H54 (cell line): ENCODE measurements around the gene TMEM156.
A peak's percentile ranks its signal among the peaks of the same experiment; 100 is the strongest.
"Not testable (repeated sequence)": the region's sequence is repeated elsewhere in the genome, so short reads cannot be mapped to it uniquely, and the experiment has no call there.

Source experiments
- DNase-seq: peaks from one replicate; pipeline ENCODE4 v3.0.0; 2011; ENCODE audit warnings: low spot score, mixed read lengths; ENCODE audit not compliant: insufficient read length
- FAIRE-seq: peaks from 3 replicates; lab custom pipeline; 2011; peaks lifted over from hg19 to GRCh38; lab: Jason Lieb, UNC
- POLR2A ChIP-seq: IDR thresholded peaks from 2 replicates; pipeline ENCODE4 v1.6.1; 2011; ENCODE audit warnings: low read depth, mild to moderate bottlenecking, low read length

Gene TMEM156

DNA sequence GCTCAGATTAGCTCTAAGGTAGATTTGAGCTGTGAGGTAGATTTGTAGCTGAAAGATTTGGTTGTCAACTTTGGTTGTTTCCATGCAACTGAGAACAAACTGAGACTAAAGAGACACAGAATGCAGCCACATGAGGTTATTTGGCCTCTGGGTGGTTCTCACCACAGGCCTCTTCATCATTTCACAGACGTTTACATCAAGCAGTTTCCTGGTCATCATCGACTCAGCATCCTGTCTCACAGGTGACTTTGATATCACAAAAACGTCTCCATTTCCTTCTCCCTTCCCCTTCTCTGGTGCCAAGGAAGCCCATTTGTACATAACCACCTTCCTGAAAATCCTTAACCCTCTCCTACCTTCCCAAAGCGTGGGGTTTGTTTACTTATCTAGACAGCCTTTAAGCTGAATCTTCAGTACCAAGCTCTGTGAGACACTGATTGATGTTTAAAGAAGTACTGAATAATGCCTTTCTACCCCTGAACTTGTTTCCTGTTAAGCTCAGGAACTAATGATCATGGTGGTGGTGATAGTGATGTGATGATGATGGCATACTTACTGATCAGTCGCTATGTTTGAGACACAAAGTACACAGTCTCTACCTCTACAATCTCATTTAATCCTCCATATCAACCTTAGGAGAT is 82.7 kb downstream of the TMEM156 start:
- FAIRE-seq = no peak
- no peak for DNase-seq
- TF ChIP-seq POLR2A = no peak

DNA sequence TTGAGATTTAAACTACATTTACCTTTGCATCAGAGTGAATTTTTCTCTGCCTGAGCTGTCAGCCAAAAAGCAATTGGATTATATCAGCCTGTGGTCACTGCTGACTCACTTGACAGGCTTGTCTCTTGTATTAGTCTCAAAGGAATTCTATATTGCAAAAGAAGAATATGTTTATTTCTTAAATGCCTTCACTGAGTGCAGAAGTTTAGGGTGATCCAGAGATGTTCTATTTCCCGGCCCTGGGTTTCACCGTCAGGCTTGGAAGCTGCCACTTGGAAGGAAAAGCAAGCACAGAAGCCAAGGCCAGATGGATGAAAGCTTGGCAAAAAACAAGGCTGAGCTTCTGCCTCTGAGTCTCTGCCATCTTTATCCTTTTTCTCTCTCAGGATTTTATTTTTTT is 83.7 kb downstream of the TMEM156 start:
- DNase-seq (peak; percentile 7), FAIRE-seq (peak; percentile 48)
- no peak for TF ChIP-seq POLR2A

DNA sequence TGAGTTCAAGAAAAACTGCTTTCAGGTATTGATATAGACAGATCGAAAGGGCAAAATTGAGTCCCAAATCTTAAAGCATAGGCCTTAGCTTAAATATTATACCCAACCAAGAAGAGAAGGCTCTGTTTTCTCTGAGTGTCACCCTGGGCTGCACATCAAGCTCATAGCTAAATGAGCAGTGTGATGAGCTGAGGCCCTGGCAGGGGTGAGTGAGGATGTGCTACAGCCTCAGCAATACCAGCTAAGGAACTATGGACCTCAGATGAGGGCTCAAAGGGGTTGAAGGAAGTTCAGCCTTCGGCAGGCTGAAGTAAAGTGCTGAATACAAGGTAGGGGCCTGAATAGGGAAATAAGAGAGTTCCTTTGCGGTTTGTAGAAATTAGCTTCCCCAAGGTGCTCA is 85.3 kb downstream of the TMEM156 start:
- TF ChIP-seq POLR2A = no peak
- DNase-seq (no peak), FAIRE-seq (no peak)

DNA sequence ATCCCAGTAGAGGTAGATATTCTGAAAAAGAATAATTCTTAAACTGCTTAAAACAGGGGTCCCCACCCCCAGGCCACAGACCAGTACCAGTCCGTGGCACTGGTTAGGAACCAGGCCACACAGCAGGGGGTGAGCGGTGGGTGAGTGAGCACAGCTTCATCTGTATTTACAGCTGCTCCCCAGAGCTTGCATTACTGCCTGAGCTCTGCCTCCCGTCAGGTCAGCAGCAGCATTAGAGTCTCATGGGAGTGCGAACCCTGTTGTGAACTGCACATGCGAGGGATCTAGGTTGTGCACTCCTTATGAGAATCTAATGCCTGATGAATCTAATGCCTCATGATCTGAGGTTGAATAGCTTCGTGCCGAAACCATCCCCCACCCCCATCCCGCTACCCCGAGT is 87.8 kb downstream of the TMEM156 start:
- DNase-seq = no peak
- no peak for FAIRE-seq
- TF ChIP-seq POLR2A = no peak

DNA sequence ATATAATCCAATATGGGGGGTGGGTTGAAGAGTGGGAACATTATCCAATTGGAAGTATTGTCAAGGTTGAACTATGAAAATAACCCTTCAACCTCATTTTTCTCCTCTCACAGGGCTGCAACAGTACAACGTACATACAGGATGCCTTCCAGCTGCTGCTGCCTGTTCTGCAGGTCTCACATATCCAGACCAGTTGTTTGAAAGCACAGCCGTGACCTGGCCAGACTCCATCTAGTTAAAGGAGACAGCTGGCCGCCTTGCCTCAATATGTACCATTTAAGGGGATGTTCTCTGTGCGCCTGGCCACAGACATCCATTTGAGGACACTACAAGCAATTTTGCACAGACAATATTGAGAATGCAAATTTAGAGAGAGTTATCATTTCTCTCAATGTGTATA is 88.9 kb downstream of the TMEM156 start:
- no peak for FAIRE-seq
- no peak for DNase-seq
- TF ChIP-seq POLR2A = no peak

DNA sequence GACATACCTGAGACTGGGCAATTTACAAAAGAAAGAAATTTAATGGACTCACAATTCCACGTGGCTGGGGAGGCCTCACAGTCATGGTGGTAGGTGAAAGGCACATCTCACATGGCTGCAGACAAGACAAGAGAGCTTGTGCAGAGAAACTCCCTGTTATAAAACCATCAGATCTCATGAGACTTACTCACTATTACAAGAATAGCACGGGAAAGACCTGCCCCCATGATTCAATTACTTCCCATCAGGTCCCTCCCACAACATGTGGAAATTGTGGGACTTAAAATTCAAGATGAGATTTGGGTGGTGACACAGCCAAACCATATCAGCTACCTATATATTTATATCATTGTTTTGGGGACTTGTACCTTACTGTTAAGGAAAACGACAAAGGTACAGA is 90.3 kb downstream of the TMEM156 start:
- not testable (repeated sequence) for DNase-seq, FAIRE-seq

DNA sequence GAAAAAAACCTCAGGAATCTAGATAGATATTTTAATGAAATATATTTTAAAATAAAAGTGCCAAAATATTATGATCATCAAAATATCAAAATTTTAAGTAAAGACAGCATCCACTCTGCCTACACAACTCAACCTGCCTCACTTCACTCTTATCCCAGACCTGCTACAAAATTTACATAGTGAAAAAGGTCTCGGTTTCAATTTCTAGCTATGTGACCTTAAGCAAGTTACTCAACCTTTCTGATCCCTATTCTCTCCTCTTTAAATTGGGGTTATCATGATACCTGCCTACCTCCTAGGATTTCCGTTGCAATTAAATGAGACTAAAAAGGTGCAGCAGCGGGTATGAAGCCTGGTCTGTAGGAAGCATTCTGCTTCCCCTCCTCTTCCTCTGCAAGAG is 91.7 kb downstream of the TMEM156 start:
- no peak for TF ChIP-seq POLR2A
- FAIRE-seq = no peak
- no peak for DNase-seq

DNA sequence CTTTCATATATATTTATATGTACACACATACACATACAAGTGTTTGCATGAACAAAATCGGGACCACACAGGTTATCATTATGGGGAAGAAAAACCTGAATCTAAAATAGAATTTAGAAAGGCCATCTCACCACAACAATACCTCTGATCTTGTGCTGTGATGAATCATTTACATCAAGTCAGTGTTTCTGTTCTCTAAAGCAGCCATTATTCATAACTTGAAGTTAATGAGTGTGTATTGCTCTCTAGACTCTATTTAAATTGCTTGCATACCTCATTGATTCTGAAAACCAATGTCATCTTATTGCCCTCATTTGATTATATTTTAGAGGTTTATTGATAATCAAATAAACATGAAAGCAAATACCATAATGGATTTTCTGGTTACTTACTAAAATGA is 93.0 kb downstream of the TMEM156 start:
- no peak for TF ChIP-seq POLR2A
- FAIRE-seq (no peak), DNase-seq (no peak)

DNA sequence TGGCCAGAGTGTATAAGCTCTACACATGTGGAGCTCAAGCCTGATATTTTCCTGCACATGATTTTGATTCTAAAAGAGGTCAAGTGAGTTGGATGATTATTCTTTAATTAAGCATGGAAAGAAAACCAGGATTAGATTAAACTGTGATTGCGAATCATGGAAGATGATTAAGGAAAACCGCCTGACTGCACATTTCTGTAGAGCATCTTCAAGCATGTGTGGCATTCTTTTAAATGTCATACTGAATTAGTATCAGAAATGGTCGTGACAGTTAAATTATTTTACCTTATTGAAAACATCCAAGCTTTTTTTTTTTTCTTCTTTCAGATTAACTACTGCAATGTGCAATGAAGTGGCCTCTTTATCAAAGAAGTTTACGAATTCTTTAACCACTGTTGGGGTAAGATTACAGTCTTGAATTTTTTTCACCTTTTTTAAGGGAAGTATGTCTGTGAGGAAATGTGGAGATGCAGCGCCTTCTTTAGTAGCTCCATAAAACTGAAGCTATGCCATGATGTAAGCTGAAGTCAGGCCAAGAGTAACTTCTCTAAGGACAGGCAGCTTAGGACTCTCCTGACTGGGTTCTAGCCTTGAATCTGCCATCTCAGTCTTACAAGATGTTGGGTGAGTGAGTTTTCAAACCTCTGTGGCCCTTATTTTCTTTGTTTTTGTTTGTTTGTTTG is 96.7 kb downstream of the TMEM156 start:
- FAIRE-seq = no peak
- no peak for DNase-seq

DNA sequence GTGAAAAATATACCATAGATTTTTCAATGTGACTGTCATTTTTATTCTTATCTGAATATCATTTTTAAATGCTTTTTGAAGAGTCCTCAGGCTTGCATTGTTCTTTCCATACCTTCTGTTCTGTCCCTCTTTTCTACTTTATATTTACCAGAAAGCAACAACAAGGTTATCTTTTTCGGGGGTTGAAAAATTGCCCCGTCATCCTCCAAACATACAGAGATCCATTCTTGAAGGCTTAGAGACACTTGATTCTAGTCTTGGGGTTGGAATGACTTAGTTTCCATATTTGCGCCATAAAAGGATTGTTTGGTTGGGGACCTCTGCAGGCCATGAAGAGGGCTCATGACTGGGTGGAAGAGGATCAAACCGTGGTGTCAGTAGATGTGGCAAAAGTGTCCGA is 101.1 kb downstream of the TMEM156 start:
- no peak for TF ChIP-seq POLR2A
- FAIRE-seq = no peak
- no peak for DNase-seq

More for the DNA sequence above, 96.7 kb downstream of the TMEM156 start:
- no peak for TF ChIP-seq POLR2A

DNA sequence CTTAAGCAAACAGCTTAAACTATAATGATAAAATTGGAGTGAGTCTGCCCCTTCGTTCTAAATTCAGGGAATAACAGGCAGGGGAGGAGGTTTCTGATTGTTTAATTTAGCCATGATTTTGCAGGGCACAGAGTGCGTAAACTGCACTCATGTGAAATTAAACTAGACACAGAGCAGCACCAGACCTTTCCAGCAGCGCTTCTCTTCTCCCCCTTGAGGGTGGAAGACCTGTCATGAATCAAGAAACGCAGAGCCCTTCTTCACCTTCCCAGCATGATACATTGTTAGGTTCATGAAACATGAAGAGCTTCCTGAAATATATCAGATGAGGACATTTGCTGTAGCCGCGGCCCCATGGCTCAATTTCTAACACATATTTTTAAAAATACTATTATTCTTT is 101.5 kb downstream of the TMEM156 start:
- FAIRE-seq = no peak

DNA sequence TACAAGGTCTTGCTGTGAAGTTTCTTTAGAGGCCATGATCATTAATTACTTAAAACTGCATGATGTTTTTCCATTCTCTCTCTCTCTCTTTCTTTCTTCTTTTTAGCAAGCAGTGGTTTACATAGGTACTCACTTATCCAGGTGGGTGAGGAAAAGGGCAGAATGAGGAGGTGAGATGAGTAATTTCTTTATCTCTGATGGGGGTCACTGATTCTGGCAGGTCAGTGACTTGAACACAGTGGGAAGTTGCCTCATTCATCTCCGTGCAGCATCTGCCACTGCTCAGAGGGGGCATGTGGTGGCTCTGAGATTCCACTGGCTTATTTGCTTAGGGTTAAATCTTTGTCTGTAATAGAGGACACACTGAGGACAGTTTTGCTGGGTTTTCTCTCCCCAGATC is 102.0 kb downstream of the TMEM156 start:
- no peak for DNase-seq
- FAIRE-seq = no peak
- no peak for TF ChIP-seq POLR2A

More for the DNA sequence above, 101.5 kb downstream of the TMEM156 start:
- TF ChIP-seq POLR2A = no peak
- no peak for DNase-seq

DNA sequence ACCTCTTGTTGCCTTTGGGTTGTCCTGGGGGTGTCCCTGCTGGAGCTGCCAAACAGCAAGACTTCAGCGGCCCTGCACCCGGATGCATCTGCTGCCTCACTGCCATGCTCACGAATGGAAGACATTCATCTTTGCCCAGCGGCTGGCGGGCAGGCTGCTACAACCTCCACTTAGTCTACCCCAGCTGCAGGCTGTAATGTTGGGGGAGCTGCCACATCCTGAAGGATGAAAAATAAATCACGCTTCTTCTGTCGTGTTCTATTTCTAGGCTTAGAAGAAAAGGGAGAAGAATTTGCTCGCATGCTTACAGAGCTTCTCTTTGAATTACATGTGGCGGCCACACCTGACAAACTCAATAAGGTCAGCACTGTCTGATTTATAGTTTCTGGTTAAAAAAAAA is 103.2 kb downstream of the TMEM156 start:
- FAIRE-seq = no peak
- no peak for TF ChIP-seq POLR2A
- DNase-seq = no peak

DNA sequence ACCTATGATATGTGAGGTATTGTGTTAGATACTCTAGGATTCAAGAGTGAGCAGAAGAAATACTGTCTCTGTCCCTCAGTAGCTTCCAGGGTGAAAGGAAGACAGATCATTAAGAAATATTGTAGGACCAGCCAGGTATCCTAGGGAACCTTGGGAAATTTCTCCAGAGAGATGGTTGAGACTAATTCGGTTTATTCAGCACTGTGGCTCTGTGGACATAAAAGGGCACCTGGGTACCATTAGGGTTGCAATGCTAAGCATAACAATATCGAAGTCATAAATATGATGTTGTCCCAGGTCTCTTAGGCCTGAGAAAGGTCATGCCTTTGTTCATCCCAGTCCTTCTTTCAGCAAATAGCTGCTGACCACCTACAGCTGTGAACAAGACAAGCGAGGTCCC is 103.6 kb downstream of the TMEM156 start:
- FAIRE-seq (no peak), DNase-seq (no peak)
- TF ChIP-seq POLR2A = no peak

DNA sequence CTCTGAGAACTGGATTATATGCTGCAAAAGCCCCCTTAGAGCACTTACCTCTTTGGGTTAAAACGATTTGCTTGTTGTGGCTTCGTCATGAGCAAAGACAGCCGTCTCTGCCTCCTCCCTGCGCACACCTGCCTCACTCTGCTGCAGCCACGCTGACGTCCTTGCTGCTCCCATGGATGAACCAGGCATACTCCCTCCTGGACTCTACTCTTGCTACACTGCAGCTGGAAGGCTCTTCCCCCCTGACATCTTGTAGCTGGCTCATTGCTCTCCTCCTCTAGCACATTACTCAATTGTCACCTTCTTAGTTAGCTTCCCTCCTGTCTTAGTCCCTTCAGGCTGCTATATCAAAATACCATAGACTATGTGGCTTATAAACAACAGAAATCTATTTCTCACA is 105.3 kb downstream of the TMEM156 start:
- no peak for TF ChIP-seq POLR2A
- no peak for DNase-seq
- FAIRE-seq = no peak
